Smooth muscle cell (in vitro differentiated cells): ENCODE measurements around the gene ASPA. TPM values are rescaled to one million over a fixed set of nuclear protein-coding genes. Genes with fewer than 3 reads are reported as not detected.
A peak's percentile ranks its signal among the peaks of the same experiment; 100 is the strongest.

Experiments
- DNase-seq: peaks from one replicate; lab custom pipeline; 2025; ENCODE audit not compliant: unreplicated experiment; lab: John Stamatoyannopoulos, UW
- H2AFZ ChIP-seq: fragments of 200-600 bp; sonication (generic); 2 replicates; pipeline ENCODE4 v1.6.0; 2016; ENCODE audit warnings: antibody characterized with exemption, low read depth, mild to moderate bottlenecking
- H3F3A ChIP-seq: fragments of 200-600 bp; sonication (generic); 2 replicates; pipeline ENCODE4 v1.6.0; 2017; ENCODE audit warnings: antibody characterized with exemption, low read depth
- H3K27ac ChIP-seq: fragments of 200-600 bp; sonication (generic); 2 replicates; pipeline ENCODE4 v1.5.1; 2016; ENCODE audit warnings: low read depth, mild to moderate bottlenecking
- H3K27me3 ChIP-seq: fragments of 200-600 bp; sonication (generic); 2 replicates; pipeline ENCODE4 v1.6.1; 2016; ENCODE audit warnings: low read depth, mild to moderate bottlenecking
- H3K36me3 ChIP-seq: fragments of 200-600 bp; sonication (generic); 2 replicates; pipeline ENCODE4 v1.5.1; 2016; ENCODE audit warnings: low read depth
- H3K4me1 ChIP-seq: fragments of 200-600 bp; sonication (generic); 2 replicates; pipeline ENCODE4 v1.5.1; 2016; ENCODE audit warnings: low read depth
- H3K4me2 ChIP-seq: fragments of 200-600 bp; sonication (generic); 2 replicates; pipeline ENCODE4 v1.6.0; 2016; ENCODE audit warnings: mild to moderate bottlenecking
- H3K4me3 ChIP-seq: fragments of 200-600 bp; sonication (generic); 2 replicates; pipeline ENCODE4 v1.5.1; 2016; ENCODE audit warnings: mild to moderate bottlenecking
- H3K79me2 ChIP-seq: fragments of 200-600 bp; sonication (generic); 2 replicates; pipeline ENCODE4 v1.6.0; 2016; ENCODE audit warnings: low read depth, mild to moderate bottlenecking
- H3K9ac ChIP-seq: fragments of 200-600 bp; sonication (generic); 2 replicates; pipeline ENCODE4 v1.6.0; 2016; ENCODE audit warnings: low read depth
- H3K9me3 ChIP-seq: fragments of 200-600 bp; sonication (generic); replicated peaks from 2 replicates; pipeline ENCODE4 v1.5.1; 2016; ENCODE audit warnings: low read depth
- H4K20me1 ChIP-seq: fragments of 200-600 bp; sonication (generic); 2 replicates; pipeline ENCODE4 v1.6.0; 2016; ENCODE audit warnings: low read depth
- WGBS: methylation state at CpG from one replicate; pipeline ENCODE4 v1.1.7; 2016; ENCODE audit warnings: low lambda C conversion rate; 5-methylcytosine and 5-hydroxymethylcytosine counted together
- polyA plus RNA-seq: library from polyadenylated mRNA; unstranded; fragments of >200 nt; fragmentation: Nextera tagmentation; extraction: Ambion mirVana; gene quantifications from 2 replicates; pipeline ENCODE4 v1.2.1, GENCODE V29; 2016
- total RNA-seq: library from RNA; depleted of rRNA; stranded (reverse); fragments of >200 nt; gene quantifications from 2 replicates; pipeline ENCODE4 v1.2.3, GENCODE V29; 2014
- TF ChIP-seq, protein P1 (sequence below): fragments of 200-600 bp; sonication (generic); IDR thresholded peaks from 2 replicates; pipeline ENCODE4 v1.5.1; 2017; ENCODE audit warnings: borderline replicate concordance, mild to moderate bottlenecking, antibody characterized with exemption; ENCODE audit not compliant: insufficient read depth, poor library complexity, severe bottlenecking

ASPA gene
- total and polyA plus RNA-seq, 2 experiments from 2014 or later = not detected

DNA sequence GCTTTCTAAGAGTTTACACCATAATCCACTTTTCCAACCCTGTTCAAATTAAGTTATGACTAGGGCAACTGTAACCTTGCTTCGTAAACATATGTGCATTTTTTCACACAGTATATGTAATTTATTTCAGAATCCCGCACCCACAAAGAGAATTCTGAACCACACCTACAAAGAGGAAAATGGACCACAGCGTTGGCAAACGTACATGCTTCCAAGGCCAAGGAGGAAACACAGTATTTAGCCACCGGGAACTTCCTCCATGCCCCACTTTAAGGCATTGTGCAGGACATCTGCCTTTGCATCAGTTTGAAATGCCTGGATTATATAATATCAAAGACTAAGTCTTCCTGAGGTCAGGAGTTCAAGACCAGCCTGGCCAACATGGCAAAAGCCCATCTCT, 6.3 kb upstream of the ASPA start:
- Histone ChIP-seq H3K4me1 (no peaks in the 10 kb centered on the region), H2AFZ (no peak overlapping the region), H3K9ac (no peak overlapping the region), H3K36me3 (no peaks in the 10 kb centered on the region), H3F3A (no peaks in the 10 kb centered on the region), H3K79me2 (no peaks in the 10 kb centered on the region), H3K27me3 (no peaks in the 10 kb centered on the region), H3K4me2 (no peak overlapping the region), H4K20me1 (no peaks in the 10 kb centered on the region), H3K4me3 (no peak overlapping the region), H3K27ac (no peak overlapping the region), H3K9me3 (no peaks in the 10 kb centered on the region)
- 79% methylated on average over 5 of the region's 5 CpGs for WGBS
- DNase-seq = no peak
- TF ChIP-seq, protein P1, sequence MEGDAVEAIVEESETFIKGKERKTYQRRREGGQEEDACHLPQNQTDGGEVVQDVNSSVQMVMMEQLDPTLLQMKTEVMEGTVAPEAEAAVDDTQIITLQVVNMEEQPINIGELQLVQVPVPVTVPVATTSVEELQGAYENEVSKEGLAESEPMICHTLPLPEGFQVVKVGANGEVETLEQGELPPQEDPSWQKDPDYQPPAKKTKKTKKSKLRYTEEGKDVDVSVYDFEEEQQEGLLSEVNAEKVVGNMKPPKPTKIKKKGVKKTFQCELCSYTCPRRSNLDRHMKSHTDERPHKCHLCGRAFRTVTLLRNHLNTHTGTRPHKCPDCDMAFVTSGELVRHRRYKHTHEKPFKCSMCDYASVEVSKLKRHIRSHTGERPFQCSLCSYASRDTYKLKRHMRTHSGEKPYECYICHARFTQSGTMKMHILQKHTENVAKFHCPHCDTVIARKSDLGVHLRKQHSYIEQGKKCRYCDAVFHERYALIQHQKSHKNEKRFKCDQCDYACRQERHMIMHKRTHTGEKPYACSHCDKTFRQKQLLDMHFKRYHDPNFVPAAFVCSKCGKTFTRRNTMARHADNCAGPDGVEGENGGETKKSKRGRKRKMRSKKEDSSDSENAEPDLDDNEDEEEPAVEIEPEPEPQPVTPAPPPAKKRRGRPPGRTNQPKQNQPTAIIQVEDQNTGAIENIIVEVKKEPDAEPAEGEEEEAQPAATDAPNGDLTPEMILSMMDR = no peak

DNA sequence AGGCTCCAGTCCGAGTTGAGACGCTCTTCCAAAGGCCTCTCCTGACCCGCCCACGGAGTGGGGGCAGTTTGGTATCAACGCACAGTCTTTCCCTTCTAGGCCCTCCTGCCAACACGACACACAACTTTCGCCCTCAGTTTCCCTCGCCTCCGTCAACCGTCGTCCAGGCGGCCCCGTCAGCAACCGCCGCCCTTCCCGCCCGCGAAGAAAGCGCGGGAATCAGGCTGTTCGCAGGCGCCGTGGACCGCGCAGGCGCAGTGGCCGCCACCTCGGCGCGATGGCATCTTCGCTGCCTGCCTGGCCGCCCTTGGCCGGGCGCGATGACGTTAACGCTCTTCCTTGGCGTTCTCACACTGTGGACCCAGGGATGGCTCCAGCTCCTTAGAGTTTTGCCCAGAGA, 4.2 kb upstream of the ASPA start, which contains the start of gene SPATA22:
SPATA22 (minus strand) TSS at position 221 of the 400 bp plus-strand sequence. CDS start 2,494 bp downstream, outside the sequence.
- 97% methylated on average over 35 of the region's 38 CpGs for WGBS
- no peaks in the 10 kb centered on the region for H3K9me3 ChIP-seq
- no peaks in the 10 kb centered on the region for H3K4me1 ChIP-seq

DNA sequence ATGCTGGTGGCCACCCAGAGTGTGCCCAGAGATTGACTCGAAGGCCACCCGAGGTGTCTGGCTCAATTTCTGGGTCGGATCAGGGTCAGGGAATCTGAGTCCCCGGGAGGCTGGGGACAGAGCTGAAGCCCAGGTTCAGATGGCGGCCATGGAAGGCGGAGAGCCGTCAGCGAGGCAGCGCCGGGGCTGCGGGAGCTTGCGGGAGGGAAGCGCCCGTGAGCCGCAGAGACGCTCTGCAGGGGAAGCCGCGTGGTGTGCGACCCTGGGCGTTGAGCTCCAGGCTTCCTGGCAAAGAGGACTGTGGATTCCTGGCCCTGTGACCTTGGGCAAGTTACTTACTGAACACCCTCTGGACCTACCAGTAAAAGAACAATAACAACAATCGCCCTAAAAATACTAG, 3.7 kb upstream of the ASPA start:
- H3K27me3 ChIP-seq = no peaks in the 10 kb centered on the region
- no peak overlapping the region for H3K27ac ChIP-seq
- H3K9me3 ChIP-seq = no peaks in the 10 kb centered on the region
- no peak overlapping the region for H2AFZ ChIP-seq
- H3K36me3 ChIP-seq = no peaks in the 10 kb centered on the region
- WGBS = 96% methylated on average over 21 of the region's 21 CpGs
- no peaks in the 10 kb centered on the region for H3F3A ChIP-seq
- TF ChIP-seq, protein P1 = no peak
- no peaks in the 10 kb centered on the region for H3K79me2 ChIP-seq
- H3K9ac ChIP-seq = no peak overlapping the region
- no peak overlapping the region for H3K4me3 ChIP-seq
- no peaks in the 10 kb centered on the region for H3K4me1 ChIP-seq
- no peak overlapping the region for H3K4me2 ChIP-seq
- H4K20me1 ChIP-seq = no peaks in the 10 kb centered on the region
- DNase-seq = no peak

More for the DNA sequence above, 4.2 kb upstream of the ASPA start, which contains the start of gene SPATA22:
- Histone ChIP-seq H3F3A (no peaks in the 10 kb centered on the region), H3K9ac (no peak within 1 kb of the TSS), H2AFZ (no peak within 1 kb of the TSS), H3K36me3 (no peaks in the 10 kb centered on the region), H3K27ac (no peak within 1 kb of the TSS), H4K20me1 (no peaks in the 10 kb centered on the region), H3K4me2 (no peak within 1 kb of the TSS), H3K27me3 (no peaks in the 10 kb centered on the region), H3K4me3 (no peak within 1 kb of the TSS), H3K79me2 (no peaks in the 10 kb centered on the region)
- DNase-seq = no peak
- TF ChIP-seq, protein P1 = no peak

DNA sequence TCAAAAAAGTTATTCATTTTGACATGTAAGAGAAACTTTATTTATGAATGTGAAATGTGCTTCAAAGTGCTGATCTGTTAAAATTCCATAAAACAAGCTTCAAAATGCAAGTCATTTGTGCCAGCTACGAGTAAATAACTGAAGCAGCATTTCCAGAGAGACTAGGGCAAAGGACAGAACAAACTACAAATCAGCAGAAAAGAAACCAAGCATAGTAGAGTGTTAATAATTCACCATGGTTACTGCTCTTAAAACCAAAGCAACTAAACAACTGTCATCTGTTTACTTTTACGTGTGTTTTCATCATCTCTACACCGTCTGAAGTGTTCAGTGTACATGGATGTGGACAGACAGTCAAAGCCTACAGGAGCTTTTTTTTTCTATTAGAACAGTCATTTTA, 1.6 kb upstream of the ASPA start:
- no peaks in the 10 kb centered on the region for H3K4me1 ChIP-seq
- 54% methylated on average over 3 of the region's 3 CpGs for WGBS

More for the DNA sequence above, 1.6 kb upstream of the ASPA start:
- Histone ChIP-seq H3K4me2 (no peak overlapping the region), H3K27me3 (no peaks in the 10 kb centered on the region), H2AFZ (peak overlapping the region; percentile 4), H3F3A (no peaks in the 10 kb centered on the region), H4K20me1 (no peaks in the 10 kb centered on the region), H3K79me2 (no peaks in the 10 kb centered on the region), H3K27ac (no peak overlapping the region), H3K36me3 (no peaks in the 10 kb centered on the region), H3K9me3 (no peaks in the 10 kb centered on the region), H3K4me3 (no peak overlapping the region), H3K9ac (no peak overlapping the region)
- TF ChIP-seq, protein P1 = no peak
- DNase-seq = no peak
